Measurements from ENCODE around the gene GOLGA6L10.
"Not testable (repeated sequence)": the region's sequence is repeated elsewhere in the genome, so short reads cannot be mapped to it uniquely, and the experiment has no call there.

GOLGA6L10 gene

GRCh38 chr15:82342632-82343374 is 6.5 kb downstream of the GOLGA6L10 start:
- not testable (repeated sequence) for DNase-seq (ENCODE audit: low spot score)

- DNase-seq (ENCODE audit: low spot score): not testable (repeated sequence)
Observed at GRCh38 chr15:82338573-82338972, 10.7 kb downstream of the GOLGA6L10 start.

GRCh38 chr15:82338053-82338452 is 11.2 kb downstream of the GOLGA6L10 start:
- not testable (repeated sequence) for DNase-seq (ENCODE audit: low spot score)

GRCh38 chr15:82337051-82337450 is 12.2 kb downstream of the GOLGA6L10 start:
- not testable (repeated sequence) for DNase-seq (ENCODE audit: low spot score)

- DNase-seq (ENCODE audit: low spot score): not testable (repeated sequence)
Observed at GRCh38 chr15:82336180-82336647, 13.1 kb downstream of the GOLGA6L10 start.

- not testable (repeated sequence) for DNase-seq (ENCODE audit: low spot score)
Observed at GRCh38 chr15:82335006-82335405, 14.3 kb downstream of the GOLGA6L10 start.

- DNase-seq (ENCODE audit: low spot score): not testable (repeated sequence)
Observed at GRCh38 chr15:82334554-82334932, 14.7 kb downstream of the GOLGA6L10 start.

- not testable (repeated sequence) for DNase-seq (ENCODE audit: low spot score)
Observed at GRCh38 chr15:82333603-82334553, 15.4 kb downstream of the GOLGA6L10 start.

- DNase-seq (ENCODE audit: low spot score): not testable (repeated sequence)
Observed at GRCh38 chr15:82332711-82333602, 16.3 kb downstream of the GOLGA6L10 start.

- not testable (repeated sequence) for DNase-seq (ENCODE audit: low spot score)
Observed at GRCh38 chr15:82331576-82332304, 17.5 kb downstream of the GOLGA6L10 start.

GRCh38 chr15:82330921-82331320 is 18.4 kb downstream of the GOLGA6L10 start:
- not testable (repeated sequence) for DNase-seq (ENCODE audit: low spot score)

- DNase-seq (ENCODE audit: low spot score): not testable (repeated sequence)
Observed at GRCh38 chr15:82329039-82329438, 20.2 kb downstream of the GOLGA6L10 start.

GRCh38 chr15:82327372-82327771 is 21.9 kb downstream of the GOLGA6L10 start:
- DNase-seq (ENCODE audit: low spot score): not testable (repeated sequence)

GRCh38 chr15:82326896-82327295 is 22.4 kb downstream of the GOLGA6L10 start:
- DNase-seq (ENCODE audit: low spot score): not testable (repeated sequence)

- not testable (repeated sequence) for DNase-seq (ENCODE audit: low spot score)
Observed at GRCh38 chr15:82325646-82326045, 23.6 kb downstream of the GOLGA6L10 start.

GRCh38 chr15:82324831-82325230 is 24.4 kb downstream of the GOLGA6L10 start:
- DNase-seq (ENCODE audit: low spot score): not testable (repeated sequence)

- DNase-seq (ENCODE audit: low spot score): not testable (repeated sequence)
Observed at GRCh38 chr15:82322488-82322887, 26.8 kb downstream of the GOLGA6L10 start.

GRCh38 chr15:82320861-82321260 is 28.4 kb downstream of the GOLGA6L10 start:
- DNase-seq (ENCODE audit: low spot score): not testable (repeated sequence)

- DNase-seq (ENCODE audit: low spot score): not testable (repeated sequence)
Observed at GRCh38 chr15:82319522-82320278, 29.6 kb downstream of the GOLGA6L10 start.

- not testable (repeated sequence) for DNase-seq (ENCODE audit: low spot score)
Observed at GRCh38 chr15:82318281-82318680, 31.0 kb downstream of the GOLGA6L10 start.

Data from RKO (cell line).